ENCODE measurements around the gene SLC39A8.

SLC39A8 gene

DNA sequence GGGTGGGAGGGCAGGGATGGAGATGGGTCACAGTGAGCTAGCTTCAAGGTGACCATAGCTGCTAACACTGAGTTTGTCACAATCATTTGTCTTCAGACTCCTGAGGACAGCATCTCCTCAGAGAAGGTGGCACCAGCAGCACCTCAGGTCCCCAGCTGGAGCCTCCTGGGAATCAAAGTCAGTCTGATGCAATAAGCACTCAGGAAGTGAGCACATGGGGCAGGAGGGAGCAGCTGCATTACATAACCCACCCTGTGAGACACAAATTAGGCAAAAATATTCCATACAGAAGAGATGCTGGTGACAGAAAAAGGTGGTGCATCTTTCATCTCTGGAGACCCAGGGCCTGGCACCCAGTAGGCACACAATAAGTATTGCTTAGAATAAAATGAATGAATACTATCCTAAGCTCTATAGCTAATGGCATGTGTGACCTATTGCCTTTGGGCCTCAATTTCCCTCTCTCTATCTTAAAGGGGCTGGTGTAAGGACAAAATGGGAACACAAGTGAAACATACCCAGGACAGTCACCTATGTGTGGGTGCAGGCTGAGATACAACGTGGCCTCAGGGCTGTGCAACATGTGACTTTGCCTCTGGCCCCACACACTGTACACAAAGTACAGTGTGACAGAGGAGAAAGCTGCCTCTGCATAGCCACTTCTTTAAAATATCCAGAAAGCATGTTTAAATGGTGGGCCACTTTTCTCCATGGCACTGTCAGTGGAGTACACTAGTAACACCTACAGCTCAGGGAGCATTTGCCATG is 37.1 kb downstream of the SLC39A8 start:
- Histone ChIP-seq H3K9ac (ENCODE audit: low read depth in 1 of 2, low read length in 2 of 2) (no peak overlapping the region), H3K4me1 (ENCODE audit: control insufficient read depth in 2 of 2, insufficient read depth in 2 of 2, low read length in 2 of 2) (no peaks in the 10 kb centered on the region), H3K4me3 (ENCODE audit: low read length in 2 of 2) (no peak overlapping the region), H3K27me3 (ENCODE audit: control insufficient read depth in 2 of 2, insufficient read depth in 2 of 2, low read length in 2 of 2) (no peaks in the 10 kb centered on the region), H3K36me3 (ENCODE audit: control insufficient read depth in 2 of 2, insufficient read depth in 2 of 2, low read length in 2 of 2) (peaks cover 3 to 21% of the 10 kb centered on the region in 2 donors), H3K9me3 (ENCODE audit: control insufficient read depth in 2 of 2, low read length in 2 of 2) (no peaks in the 10 kb centered on the region), H3K27ac (ENCODE audit: low read depth in 2 of 2, low read length in 2 of 2) (no peak overlapping the region)

DNA sequence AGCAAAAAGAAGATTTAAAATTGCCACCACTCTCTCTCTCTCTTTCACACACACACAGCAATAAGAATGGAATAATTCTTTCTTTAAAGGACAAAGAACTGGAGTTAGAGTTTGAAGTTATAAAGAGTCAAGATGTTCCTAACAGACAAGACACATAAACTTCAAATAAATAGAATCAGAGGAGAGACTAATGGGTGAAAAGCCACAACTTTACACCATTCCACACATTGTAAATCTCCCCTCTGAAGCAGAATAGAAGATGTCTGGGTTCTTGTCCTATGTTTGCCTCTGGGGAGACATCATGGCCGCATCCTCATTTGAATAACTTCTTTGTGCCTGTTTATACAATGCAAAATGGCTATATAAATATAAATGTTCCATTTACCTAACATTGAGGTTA is 39.6 kb downstream of the SLC39A8 start:
- no peak overlapping the region for H3K4me3 ChIP-seq (ENCODE audit: low read length in 2 of 2)
- no peak overlapping the region for H3K9ac ChIP-seq (ENCODE audit: low read depth in 1 of 2, low read length in 2 of 2)
- H3K36me3 ChIP-seq (ENCODE audit: control insufficient read depth in 2 of 2, insufficient read depth in 2 of 2, low read length in 2 of 2), result peaks cover 3 to 21% of the 10 kb centered on the region in 2 donors
- no peaks in the 10 kb centered on the region for H3K9me3 ChIP-seq (ENCODE audit: control insufficient read depth in 2 of 2, low read length in 2 of 2)
- H3K4me1 ChIP-seq (ENCODE audit: control insufficient read depth in 2 of 2, insufficient read depth in 2 of 2, low read length in 2 of 2), result no peaks in the 10 kb centered on the region
- H3K27me3 ChIP-seq (ENCODE audit: control insufficient read depth in 2 of 2, insufficient read depth in 2 of 2, low read length in 2 of 2), result no peaks in the 10 kb centered on the region
- H3K27ac ChIP-seq (ENCODE audit: low read depth in 2 of 2, low read length in 2 of 2), result no peak overlapping the region

DNA sequence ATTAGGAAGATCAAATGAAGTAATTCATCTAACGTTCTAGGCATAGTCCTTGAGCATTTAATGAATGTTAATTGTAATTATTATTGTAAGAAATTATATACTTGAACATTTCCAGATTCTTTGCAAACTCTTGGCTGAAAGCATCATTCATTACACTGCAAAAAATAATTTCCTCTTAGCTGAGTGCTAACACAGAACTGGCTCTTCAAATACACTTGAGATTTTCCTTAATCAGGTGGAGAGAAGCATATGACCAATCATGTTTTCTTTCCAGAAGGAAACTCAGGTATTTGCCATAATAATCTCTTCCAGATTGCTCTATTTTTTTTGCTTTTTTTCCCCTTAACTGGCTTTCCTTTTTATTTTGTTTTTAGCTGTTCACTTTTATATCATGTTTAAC is 42.5 kb downstream of the SLC39A8 start:
- no peak overlapping the region for H3K27ac ChIP-seq (ENCODE audit: low read depth in 2 of 2, low read length in 2 of 2)
- H3K4me3 ChIP-seq (ENCODE audit: low read length in 2 of 2), result no peak overlapping the region
- H3K27me3 ChIP-seq (ENCODE audit: control insufficient read depth in 2 of 2, insufficient read depth in 2 of 2, low read length in 2 of 2), result no peaks in the 10 kb centered on the region
- H3K9ac ChIP-seq (ENCODE audit: low read depth in 1 of 2, low read length in 2 of 2), result no peak overlapping the region
- H3K36me3 ChIP-seq (ENCODE audit: control insufficient read depth in 2 of 2, insufficient read depth in 2 of 2, low read length in 2 of 2), result peaks cover 3 to 9% of the 10 kb centered on the region in 2 donors
- H3K4me1 ChIP-seq (ENCODE audit: control insufficient read depth in 2 of 2, insufficient read depth in 2 of 2, low read length in 2 of 2), result no peaks in the 10 kb centered on the region
- no peaks in the 10 kb centered on the region for H3K9me3 ChIP-seq (ENCODE audit: control insufficient read depth in 2 of 2, low read length in 2 of 2)

DNA sequence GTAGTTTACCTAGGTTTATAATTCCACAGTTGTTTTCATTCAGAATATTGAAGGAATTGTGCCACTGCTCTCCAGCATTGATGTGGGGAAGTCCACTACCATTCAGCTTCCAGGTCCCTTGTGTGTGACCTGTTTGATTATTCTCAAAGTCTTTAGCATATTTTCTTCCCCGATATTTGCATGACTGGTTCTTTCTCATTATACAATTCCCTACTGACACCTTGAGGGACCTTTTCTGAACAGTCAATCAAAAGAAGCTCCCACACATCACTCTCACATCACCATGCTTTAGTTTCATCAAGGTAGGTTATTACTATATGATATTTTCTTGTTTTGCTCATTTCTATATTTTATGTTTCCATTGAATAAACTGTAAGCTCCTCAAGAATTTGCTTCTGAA is 44.1 kb downstream of the SLC39A8 start:
- H3K27ac ChIP-seq (ENCODE audit: low read depth in 2 of 2, low read length in 2 of 2), result no peak overlapping the region
- no peaks in the 10 kb centered on the region for H3K4me1 ChIP-seq (ENCODE audit: control insufficient read depth in 2 of 2, insufficient read depth in 2 of 2, low read length in 2 of 2)
- H3K9me3 ChIP-seq (ENCODE audit: control insufficient read depth in 2 of 2, low read length in 2 of 2), result no peaks in the 10 kb centered on the region
- H3K36me3 ChIP-seq (ENCODE audit: control insufficient read depth in 2 of 2, insufficient read depth in 2 of 2, low read length in 2 of 2), result peaks cover 7 to 13% of the 10 kb centered on the region in 2 donors
- H3K4me3 ChIP-seq (ENCODE audit: low read length in 2 of 2), result no peak overlapping the region
- no peak overlapping the region for H3K9ac ChIP-seq (ENCODE audit: low read depth in 1 of 2, low read length in 2 of 2)
- H3K27me3 ChIP-seq (ENCODE audit: control insufficient read depth in 2 of 2, insufficient read depth in 2 of 2, low read length in 2 of 2), result no peaks in the 10 kb centered on the region

DNA sequence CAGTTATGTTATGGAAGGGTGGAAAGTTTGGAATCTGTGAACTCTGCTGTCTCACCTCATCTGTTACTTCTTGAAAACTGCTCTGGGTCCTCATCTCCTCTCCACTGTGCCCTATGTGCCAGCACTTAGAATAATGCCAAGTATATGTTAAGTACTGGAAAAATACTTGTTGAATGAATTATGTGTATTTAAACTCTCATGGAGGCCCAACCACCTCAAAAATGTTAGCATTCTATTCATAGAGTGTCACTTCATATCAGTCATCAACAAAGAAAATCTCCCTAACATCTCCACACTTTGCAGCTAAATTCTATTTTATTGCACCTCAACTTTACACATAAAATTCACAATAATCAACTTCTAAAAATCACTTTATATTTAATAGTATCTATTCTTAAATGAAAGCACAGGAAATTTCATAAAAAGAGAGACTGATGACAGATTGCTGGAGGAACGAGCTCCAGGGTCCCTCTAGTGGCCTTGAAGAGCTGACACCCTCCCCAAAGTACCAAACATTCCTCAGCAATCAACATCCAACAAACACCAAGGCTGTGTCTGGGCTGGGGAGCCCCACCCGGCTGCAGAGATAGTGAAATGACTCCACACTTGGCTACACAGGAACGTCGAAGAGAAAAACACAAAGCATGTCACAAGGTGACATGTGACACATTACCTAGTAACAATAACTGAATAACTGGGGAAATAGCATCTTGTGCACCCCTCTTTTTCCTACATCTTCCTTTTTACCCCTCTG is 45.8 kb downstream of the SLC39A8 start:
- H3K27ac ChIP-seq (ENCODE audit: low read depth in 2 of 2, low read length in 2 of 2), result no peak overlapping the region
- no peak overlapping the region for H3K4me3 ChIP-seq (ENCODE audit: low read length in 2 of 2)
- H3K4me1 ChIP-seq (ENCODE audit: control insufficient read depth in 2 of 2, insufficient read depth in 2 of 2, low read length in 2 of 2), result no peaks in the 10 kb centered on the region
- H3K36me3 ChIP-seq (ENCODE audit: control insufficient read depth in 2 of 2, insufficient read depth in 2 of 2, low read length in 2 of 2), result peaks cover 7 to 8% of the 10 kb centered on the region in 2 donors
- H3K9ac ChIP-seq (ENCODE audit: low read depth in 1 of 2, low read length in 2 of 2), result no peak overlapping the region
- no peaks in the 10 kb centered on the region for H3K9me3 ChIP-seq (ENCODE audit: control insufficient read depth in 2 of 2, low read length in 2 of 2)
- H3K27me3 ChIP-seq (ENCODE audit: control insufficient read depth in 2 of 2, insufficient read depth in 2 of 2, low read length in 2 of 2), result no peaks in the 10 kb centered on the region

DNA sequence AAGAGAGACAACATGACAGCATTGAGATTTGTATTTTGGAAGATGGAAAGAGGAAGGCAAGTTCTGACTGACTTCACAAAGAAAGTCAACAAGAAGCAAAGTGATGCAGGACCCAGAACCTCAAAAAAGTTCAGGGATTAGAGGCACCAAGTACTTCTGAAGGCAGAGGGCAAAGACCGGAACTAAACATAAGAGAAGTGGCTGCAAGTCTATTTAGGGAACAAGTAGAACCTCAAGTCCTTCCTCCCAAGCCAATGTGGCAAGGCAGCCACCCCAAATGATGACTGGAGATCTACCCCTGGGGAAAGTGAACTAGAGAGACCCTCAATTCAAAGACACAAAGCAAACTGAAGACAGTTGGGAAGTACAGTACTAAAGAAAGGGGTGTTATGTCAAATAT is 46.6 kb downstream of the SLC39A8 start:
- Histone ChIP-seq H3K27me3 (ENCODE audit: control insufficient read depth in 2 of 2, insufficient read depth in 2 of 2, low read length in 2 of 2) (no peaks in the 10 kb centered on the region), H3K4me1 (ENCODE audit: control insufficient read depth in 2 of 2, insufficient read depth in 2 of 2, low read length in 2 of 2) (no peaks in the 10 kb centered on the region), H3K36me3 (ENCODE audit: control insufficient read depth in 2 of 2, insufficient read depth in 2 of 2, low read length in 2 of 2) (peaks cover 3 to 4% of the 10 kb centered on the region in 2 donors), H3K27ac (ENCODE audit: low read depth in 2 of 2, low read length in 2 of 2) (no peak overlapping the region), H3K9me3 (ENCODE audit: control insufficient read depth in 2 of 2, low read length in 2 of 2) (no peaks in the 10 kb centered on the region), H3K4me3 (ENCODE audit: low read length in 2 of 2) (no peak overlapping the region), H3K9ac (ENCODE audit: low read depth in 1 of 2, low read length in 2 of 2) (no peak overlapping the region)

DNA sequence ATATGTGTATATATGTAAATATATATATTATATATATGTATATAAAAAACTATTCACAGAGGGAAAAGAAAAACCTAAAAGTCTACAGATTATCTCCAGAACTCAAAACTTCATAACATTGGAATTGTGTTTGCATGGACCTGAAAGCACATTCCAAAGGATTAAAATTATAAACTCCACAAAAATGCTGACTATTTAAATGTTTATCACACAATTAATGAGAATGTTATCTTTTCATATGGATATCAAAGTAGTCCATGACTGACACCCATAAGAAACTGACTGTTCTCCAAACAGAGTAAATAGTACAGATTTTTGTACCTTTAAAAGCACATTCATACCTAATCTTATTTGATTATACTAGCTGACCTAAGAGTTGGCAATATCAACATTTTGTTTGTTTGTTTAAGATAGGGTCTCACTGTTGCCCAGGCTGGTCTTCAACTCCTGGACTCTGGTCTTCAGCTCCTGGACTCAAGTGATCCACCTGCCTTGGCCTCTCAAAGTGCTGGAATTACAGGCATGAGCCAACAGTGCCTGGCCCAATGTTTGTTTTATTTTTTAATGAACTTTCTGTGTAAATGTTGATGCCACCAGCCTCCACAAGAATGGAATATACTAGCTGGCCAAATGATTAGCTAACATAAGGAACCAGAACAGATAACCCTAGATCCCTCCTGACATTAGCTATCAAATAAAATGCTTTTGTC is 50.0 kb downstream of the SLC39A8 start:
- no peak overlapping the region for H3K9ac ChIP-seq (ENCODE audit: low read depth in 1 of 2, low read length in 2 of 2)
- no peaks in the 10 kb centered on the region for H3K27me3 ChIP-seq (ENCODE audit: control insufficient read depth in 2 of 2, insufficient read depth in 2 of 2, low read length in 2 of 2)
- H3K9me3 ChIP-seq (ENCODE audit: control insufficient read depth in 2 of 2, low read length in 2 of 2), result no peaks in the 10 kb centered on the region
- H3K4me1 ChIP-seq (ENCODE audit: control insufficient read depth in 2 of 2, insufficient read depth in 2 of 2, low read length in 2 of 2), result no peaks in the 10 kb centered on the region
- no peak overlapping the region for H3K27ac ChIP-seq (ENCODE audit: low read depth in 2 of 2, low read length in 2 of 2)
- no peak overlapping the region for H3K4me3 ChIP-seq (ENCODE audit: low read length in 2 of 2)
- peaks cover 6 to 11% of the 10 kb centered on the region in 2 donors for H3K36me3 ChIP-seq (ENCODE audit: control insufficient read depth in 2 of 2, insufficient read depth in 2 of 2, low read length in 2 of 2)

DNA sequence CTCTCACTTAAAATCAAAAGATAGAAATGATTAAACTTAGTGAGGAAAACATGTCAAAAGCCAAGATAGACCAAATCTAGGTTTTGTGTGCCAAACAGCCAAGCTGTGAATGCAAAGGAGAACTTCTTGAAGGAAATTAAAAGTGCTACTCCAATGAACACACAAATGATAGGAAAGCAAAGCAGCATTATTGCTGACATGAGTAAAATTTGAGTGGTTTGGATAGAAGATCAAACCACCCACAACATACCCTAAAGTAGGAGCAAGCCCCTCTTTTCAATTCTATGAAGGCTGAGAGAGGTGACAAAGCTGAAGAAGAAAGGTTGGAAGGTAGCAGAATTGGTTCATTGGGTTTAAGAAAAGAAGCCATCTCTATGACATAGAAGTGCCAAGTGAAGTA is 56.8 kb downstream of the SLC39A8 start:
- Histone ChIP-seq H3K4me3 (ENCODE audit: low read length in 2 of 2) (no peak overlapping the region), H3K27me3 (ENCODE audit: control insufficient read depth in 2 of 2, insufficient read depth in 2 of 2, low read length in 2 of 2) (no peaks in the 10 kb centered on the region), H3K4me1 (ENCODE audit: control insufficient read depth in 2 of 2, insufficient read depth in 2 of 2, low read length in 2 of 2) (no peaks in the 10 kb centered on the region), H3K9ac (ENCODE audit: low read depth in 1 of 2, low read length in 2 of 2) (no peak overlapping the region), H3K36me3 (ENCODE audit: control insufficient read depth in 2 of 2, insufficient read depth in 2 of 2, low read length in 2 of 2) (peaks cover 2 to 15% of the 10 kb centered on the region in 2 donors), H3K9me3 (ENCODE audit: control insufficient read depth in 2 of 2, low read length in 2 of 2) (no peaks in the 10 kb centered on the region), H3K27ac (ENCODE audit: low read depth in 2 of 2, low read length in 2 of 2) (no peak overlapping the region)

DNA sequence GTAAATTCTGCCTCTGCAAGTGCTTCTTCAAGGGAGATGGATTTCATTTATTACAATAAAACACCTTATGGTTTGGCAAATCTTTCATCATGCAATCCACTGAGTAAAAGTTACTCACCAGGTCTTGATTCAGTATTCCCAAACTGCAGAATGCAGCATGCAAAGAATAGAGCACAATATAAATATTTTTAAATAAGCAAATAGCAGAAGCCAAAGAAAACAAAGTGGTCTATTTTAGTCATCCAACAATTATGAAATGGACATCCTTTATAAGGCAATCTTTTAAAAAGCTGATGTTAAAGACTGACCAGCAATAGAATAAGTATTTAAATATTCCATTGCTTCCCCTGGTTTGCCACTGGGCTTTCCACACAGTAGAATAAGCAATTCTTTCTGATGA is 59.5 kb downstream of the SLC39A8 start:
- Histone ChIP-seq H3K27ac (ENCODE audit: low read depth in 2 of 2, low read length in 2 of 2) (no peak overlapping the region), H3K27me3 (ENCODE audit: control insufficient read depth in 2 of 2, insufficient read depth in 2 of 2, low read length in 2 of 2) (no peaks in the 10 kb centered on the region), H3K36me3 (ENCODE audit: control insufficient read depth in 2 of 2, insufficient read depth in 2 of 2, low read length in 2 of 2) (peaks cover 0 to 9% of the 10 kb centered on the region in 2 donors), H3K9ac (ENCODE audit: low read depth in 1 of 2, low read length in 2 of 2) (no peak overlapping the region), H3K9me3 (ENCODE audit: control insufficient read depth in 2 of 2, low read length in 2 of 2) (no peaks in the 10 kb centered on the region), H3K4me1 (ENCODE audit: control insufficient read depth in 2 of 2, insufficient read depth in 2 of 2, low read length in 2 of 2) (no peaks in the 10 kb centered on the region), H3K4me3 (ENCODE audit: low read length in 2 of 2) (no peak overlapping the region)

Measured in mucosa of rectum (tissue), 2 donors.